GM12874 (cell line): ENCODE results near the gene BET1L.

Source experiments
- TF ChIP-seq, protein P1 (sequence below): IDR thresholded peaks from 2 replicates; pipeline ENCODE4 v1.5.1; 2011; ENCODE audit warnings: low read depth, mild to moderate bottlenecking, control low read depth, low read length, moderate library complexity; ENCODE audit not compliant: insufficient read depth

The BET1L gene

DNA sequence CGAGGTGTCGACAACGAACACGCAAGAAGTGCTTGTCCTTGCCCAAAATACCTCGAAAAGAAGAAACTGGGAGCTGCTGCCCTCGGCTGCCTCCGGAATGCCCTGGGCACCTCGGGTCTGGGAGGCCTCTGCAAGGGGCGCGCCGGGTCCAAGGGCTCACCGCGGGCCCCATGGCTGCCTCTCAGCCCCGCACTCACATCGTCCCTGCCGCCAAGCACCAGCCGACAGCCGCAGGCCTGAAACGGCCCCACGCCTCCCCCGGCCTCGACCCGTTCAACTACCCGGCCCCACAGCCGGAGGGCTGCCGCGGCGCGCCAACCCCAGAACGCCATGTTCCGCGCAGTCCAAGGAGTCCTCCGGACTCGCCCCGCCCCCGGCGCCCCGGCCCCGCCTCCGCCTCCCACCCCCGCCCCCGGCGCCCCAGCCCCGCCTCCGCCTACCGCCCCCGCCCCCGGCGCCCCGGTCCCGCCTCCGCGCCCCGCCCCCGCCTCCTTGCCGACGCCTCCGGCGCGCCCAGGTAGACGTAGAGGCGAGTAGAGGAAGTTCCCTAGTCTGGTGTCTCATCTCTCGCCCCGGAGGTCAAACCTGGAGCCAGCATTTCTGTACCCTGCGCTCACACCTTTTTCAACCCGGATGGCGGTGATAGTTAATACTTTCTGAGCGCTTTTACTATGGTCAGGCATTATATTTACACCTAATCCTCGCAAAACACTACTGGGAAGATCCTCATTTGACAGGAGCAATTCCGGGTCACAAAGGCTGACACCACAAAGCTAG lies 29.0 kb upstream of the BET1L start, which contains the start of gene SIRT3:
SIRT3 (minus strand) TSS at position 346 of the 777 bp plus-strand sequence; CDS start at position 332, 14 bp downstream.
- TF ChIP-seq, protein P1, sequence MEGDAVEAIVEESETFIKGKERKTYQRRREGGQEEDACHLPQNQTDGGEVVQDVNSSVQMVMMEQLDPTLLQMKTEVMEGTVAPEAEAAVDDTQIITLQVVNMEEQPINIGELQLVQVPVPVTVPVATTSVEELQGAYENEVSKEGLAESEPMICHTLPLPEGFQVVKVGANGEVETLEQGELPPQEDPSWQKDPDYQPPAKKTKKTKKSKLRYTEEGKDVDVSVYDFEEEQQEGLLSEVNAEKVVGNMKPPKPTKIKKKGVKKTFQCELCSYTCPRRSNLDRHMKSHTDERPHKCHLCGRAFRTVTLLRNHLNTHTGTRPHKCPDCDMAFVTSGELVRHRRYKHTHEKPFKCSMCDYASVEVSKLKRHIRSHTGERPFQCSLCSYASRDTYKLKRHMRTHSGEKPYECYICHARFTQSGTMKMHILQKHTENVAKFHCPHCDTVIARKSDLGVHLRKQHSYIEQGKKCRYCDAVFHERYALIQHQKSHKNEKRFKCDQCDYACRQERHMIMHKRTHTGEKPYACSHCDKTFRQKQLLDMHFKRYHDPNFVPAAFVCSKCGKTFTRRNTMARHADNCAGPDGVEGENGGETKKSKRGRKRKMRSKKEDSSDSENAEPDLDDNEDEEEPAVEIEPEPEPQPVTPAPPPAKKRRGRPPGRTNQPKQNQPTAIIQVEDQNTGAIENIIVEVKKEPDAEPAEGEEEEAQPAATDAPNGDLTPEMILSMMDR = no peak

DNA sequence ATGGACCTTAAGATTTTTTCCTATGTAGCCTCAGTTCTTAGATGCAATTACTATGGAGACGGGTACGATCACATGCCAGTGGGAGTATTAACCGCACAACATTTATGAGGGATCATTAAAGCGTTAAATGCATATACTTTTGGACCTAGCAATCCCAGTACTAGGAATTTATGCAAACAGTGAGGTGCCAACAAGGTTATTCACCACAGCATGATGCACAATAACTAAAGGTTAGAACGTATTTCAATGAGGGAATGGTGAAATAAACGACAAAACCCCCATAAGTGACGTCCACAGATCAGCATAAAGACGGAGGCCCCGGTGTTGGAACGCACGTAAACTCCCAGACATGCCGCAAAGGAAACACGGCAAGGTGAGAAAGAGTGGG lies 28.4 kb upstream of the BET1L start:
- TF ChIP-seq, protein P1 = no peak

DNA sequence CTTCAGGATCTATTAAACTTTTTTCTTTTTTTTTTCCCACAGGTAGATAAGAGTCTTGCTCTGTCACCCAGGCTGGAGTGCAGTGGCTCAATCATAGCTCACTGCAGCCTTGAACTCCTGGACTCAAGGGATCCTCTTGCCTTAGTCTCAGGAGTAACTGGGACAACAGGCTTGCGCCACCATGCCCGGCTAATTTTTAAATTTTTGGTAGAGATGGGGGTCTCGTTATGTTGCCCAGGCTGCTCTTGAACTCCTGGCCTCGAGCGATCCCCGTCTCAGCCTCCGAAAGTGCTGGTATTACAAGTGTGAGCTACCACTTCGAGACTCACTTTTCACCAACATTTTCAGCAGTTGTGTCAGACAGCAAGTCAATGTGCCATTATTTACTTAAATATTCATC lies 28.0 kb upstream of the BET1L start:
- TF ChIP-seq, protein P1 = no peak

DNA sequence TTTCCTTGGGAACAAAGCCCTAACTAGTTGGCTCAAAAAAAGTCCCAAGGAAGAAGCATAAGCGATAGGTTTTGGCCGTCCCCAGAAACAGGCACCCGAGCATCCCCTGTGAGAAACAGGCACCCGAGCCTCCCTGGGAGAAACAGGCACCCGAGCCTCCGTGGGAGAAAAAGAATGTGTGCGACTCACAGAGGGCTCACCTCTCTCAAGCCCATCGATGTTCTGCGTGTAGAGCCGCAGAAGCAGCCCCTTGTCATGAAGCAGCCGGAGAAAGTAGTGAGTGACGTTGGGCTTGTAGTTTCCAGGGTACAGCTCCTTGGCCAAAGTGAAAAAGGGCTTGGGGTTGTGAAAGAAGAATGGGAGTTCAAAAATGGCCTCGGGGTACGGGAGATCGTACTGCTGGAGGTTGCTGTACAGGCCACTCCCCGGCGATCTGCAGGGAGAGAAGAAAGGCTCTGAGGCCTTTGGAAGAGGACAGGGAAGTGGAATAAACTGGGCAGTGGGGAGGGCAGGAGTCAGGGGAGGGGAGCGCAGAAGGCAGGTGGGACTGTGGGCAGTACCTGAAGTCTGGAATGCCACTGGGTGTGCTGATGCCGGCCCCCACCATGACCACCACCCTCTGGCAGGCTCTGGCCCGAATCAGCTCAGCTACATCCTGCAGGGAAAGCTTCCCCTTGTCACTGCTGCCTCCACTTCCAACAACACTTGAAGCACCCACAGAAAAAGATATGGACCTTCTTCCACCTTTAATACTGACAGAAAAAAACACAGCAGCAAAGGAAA lies 25.8 kb upstream of the BET1L start:
- TF ChIP-seq, protein P1 = no peak

DNA sequence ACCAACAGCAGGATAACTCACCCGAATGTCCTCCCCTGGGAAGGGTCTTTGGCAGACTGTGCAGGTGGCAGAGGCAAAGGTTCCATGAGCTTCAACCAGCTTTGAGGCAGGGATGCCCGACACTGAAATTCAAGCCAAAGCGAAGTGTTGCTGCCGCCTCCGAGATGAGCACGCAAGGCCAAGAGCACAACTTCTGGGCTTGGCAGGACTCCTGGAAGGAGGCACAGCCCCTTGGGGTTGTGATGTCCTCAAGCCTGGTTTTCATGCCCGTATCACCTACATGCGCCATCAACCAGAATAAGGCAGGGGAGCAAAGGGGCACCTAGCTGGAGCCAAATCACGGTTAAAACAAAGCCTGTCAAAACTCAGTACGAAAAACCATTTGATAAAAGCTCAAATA lies 23.2 kb upstream of the BET1L start:
- TF ChIP-seq, protein P1 = no peak

DNA sequence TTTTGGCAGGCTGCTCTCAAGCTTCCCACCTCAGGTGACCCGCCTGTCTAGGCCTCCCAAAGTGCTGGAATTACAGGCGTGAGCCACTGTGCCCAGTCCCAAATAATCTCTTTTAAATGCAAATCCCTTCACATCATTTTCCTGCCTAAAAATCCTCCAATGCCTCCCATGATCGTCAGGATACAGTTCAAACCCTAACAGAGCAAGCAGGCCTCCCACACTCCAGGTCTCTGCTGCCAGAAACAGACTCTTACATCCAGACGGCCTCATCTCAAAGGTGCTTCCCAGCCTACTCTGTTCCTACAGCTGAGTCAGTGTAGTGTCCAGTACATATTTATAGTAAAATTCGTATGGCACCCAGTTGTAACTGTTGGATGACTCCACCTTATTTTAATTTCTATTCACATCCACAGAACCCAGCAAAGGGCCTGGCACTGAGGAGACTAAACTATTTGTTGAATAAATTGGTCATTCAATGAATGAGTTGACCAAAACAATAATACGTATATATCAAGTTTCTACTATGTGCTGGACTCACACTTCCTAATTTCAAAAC lies 20.7 kb upstream of the BET1L start:
- TF ChIP-seq, protein P1 = no peak

DNA sequence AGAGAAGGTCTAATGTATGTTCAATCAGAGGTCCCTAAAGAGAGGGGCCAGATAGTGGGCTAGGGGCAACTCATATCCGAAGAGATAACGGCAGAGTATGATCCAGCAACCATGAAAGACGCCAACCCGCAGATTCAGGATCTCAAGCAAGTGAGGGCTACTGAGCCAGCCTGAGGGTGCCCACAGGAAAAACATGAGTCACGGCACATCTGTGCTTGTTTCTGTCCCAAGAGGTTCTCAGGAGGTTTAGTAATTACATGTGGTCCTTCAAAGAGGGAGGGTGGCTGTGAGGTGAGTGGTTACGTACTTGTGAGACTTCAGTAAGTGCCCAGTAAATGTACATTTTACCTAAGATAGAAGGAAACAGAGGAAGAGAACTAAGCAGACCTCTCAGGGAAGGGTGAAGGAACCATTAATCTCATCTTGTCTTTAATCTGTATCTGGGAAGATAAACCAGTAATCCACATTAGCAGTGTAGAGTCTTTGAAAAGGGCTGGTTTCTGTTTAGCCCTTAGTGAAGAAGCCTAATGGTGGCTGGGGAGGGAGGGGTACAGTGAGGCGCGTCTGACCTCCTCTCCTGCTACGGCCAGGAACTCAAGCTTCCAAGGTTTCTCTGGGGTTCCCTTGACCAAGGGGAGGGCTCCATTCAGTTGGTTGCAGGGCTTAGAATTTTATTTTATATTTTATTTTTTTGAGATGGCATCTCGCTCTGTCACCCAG lies 18.7 kb upstream of the BET1L start:
- TF ChIP-seq, protein P1 = no peak
